NAMALWA (cell line): ENCODE results near the gene PRKCE.

Experiments used
- DNase-seq: peaks from one replicate; pipeline ENCODE4 v3.0.0-alpha.2; 2015; ENCODE audit warnings: low spot score

The PRKCE gene

DNA sequence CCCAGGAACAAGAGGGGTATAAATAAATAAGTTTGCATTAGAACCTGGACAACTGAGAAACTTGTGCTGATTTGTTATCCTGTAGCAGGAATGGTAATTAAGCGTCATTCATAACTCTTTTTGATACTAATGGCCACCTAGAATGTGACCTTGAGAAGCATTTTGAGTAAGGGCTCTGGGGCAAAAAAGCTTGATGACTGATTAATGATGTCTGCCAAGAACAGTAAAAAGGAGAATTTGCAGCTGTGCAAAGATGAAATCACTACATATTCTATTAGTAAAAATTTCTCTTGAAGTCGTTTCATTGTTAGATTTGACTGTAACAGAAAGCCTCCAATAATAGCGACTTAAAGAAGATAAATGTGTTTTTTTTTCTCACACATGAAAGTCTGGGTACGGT is 157.7 kb downstream of the PRKCE start:
- no peak for DNase-seq

- no peak for DNase-seq
Measured at GRCh38 chr2:45812011-45812500, 160.6 kb downstream of the PRKCE start.

- no peak for DNase-seq
Measured at GRCh38 chr2:45813003-45813941, 161.8 kb downstream of the PRKCE start.

- no peak for DNase-seq
Measured at GRCh38 chr2:45814488-45814887, 163.0 kb downstream of the PRKCE start.

- no peak for DNase-seq
Measured at GRCh38 chr2:45814951-45815621, 163.6 kb downstream of the PRKCE start.

DNA sequence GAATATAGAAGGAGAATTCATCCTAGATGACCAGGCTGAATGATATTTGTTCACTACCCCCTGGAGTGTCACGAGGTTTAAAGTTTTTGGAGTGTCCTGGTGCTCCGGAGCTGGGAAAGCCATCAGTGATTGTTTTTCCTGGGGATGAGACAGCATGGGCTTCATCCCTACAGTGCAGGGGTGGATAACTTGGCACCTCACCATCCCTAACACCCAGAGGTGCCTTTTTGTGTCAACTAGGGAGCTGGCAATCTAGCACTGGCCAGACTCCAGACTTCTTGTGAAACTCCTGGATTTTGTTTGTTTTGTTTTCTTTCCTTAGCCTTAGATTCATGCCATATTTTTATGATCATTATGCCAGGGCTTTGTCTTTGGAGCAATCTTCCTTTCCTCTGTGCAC is 164.8 kb downstream of the PRKCE start:
- no peak for DNase-seq

- DNase-seq = no peak
Measured at GRCh38 chr2:45818591-45818990, 167.1 kb downstream of the PRKCE start.

GRCh38 chr2:45820048-45820447 is 168.6 kb downstream of the PRKCE start:
- no peak for DNase-seq

GRCh38 chr2:45821558-45822271 is 170.2 kb downstream of the PRKCE start:
- DNase-seq = no peak

GRCh38 chr2:45822272-45822630 is 170.8 kb downstream of the PRKCE start:
- DNase-seq = no peak

DNA sequence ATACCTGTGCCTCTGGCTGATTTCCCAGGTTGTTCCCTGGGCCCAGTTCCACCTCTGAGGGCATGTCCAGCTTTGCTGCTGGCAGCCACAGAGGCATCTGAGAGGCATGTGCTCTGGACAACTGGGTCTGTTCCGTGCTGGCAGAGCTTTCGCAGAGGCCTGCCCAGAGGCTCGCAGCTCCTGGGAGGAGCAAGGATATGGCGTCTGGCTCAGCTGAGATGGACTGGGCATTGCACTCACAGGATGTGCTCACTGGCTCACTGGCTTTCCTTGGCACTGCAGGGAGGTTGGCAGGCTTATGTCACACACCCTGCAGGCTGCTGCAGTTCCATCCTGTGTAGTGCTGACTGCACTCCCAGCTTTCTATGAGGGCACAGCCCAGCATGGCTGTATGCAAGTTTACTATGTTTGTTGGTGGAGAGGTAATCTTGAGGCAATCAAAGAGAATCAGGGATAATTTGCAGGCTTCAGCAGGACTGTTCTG is 172.3 kb downstream of the PRKCE start:
- no peak for DNase-seq

DNA sequence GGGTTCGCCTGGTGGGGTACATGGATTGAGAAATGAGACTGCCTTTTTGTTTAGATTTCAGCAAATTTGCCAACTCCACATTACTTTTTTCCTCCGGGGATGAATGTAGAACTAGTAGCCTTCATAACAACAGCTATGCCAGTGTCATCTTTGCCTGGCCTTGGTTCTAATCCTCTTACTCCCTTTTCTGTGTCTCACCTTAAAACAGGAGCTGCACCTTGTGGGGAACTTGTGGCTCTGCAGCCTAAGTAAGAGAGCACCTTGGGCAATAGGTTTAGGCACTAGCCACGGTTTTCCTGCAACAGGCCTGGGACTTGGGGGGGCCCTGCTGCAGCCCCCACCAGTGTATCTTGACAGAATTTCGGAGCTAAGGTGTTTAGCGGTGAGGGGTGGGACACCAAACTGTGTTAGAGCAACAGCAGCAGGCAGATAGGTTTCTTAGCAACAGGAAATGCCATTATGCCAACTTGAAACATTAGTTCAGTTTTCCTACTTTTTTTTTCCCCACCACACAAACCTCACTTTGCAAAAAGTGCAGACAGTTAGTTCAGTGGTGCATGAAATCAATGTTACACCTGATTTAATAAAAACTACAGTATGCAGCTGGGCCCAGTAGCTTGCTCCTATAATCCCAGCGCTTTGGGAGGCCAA is 173.7 kb downstream of the PRKCE start:
- DNase-seq = peak; percentile 14

GRCh38 chr2:45826460-45826859 is 175.0 kb downstream of the PRKCE start:
- no peak for DNase-seq

- DNase-seq = no peak
Measured at GRCh38 chr2:45826884-45827635, 175.6 kb downstream of the PRKCE start.

- DNase-seq = no peak
Measured at GRCh38 chr2:45830322-45830721, 178.8 kb downstream of the PRKCE start.

DNA sequence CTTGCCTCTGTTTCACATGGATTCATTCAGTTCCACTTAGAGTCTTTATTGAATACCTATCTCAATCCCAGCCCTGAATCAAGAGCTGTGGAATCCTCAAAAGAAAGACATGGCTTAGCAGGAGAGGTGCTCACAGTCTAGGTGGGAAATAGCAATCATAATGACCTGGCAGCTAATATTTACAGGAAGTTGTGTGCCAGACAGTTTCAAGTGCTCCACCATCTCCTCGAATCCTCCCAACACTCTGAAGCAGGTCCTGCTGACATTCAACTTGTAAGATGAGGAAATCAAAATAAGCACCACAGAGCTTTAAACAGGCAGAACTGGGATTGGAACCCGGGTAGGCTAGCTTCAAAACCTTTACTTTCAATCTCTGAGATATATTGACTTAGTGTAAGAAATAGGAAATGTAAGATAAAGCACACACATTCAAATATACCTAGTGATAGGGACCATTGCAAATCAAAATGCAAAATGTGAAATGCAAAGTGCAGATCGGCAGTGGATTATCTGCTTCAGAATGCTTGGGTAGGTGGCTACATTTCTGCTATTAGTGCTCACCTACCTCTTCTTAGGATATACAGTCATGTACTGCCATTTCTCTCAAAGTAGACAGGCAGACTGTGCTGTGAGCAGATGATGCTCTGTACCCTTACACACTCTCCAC is 182.0 kb downstream of the PRKCE start:
- DNase-seq = no peak

DNA sequence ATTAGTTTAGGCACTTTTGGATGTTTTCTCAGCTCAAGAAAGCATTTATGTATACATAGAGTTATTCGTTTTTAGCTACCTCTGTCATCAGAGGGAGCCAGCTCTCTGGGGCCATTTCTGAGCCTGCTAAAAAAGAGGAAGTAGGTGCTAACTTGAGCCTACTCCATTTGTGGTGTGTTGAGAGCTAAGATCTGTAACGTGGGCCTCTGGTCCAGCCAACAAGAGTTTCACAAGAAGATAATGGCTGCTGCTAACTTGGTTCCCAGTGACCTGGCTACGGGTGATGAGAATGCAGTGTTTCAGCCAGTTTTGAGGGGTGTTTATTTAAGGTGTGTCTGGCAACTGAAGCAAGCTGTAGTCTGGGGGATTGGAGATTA is 182.5 kb downstream of the PRKCE start:
- peak; percentile 88 for DNase-seq

- peak; percentile 35 for DNase-seq
Measured at GRCh38 chr2:45834372-45834771, 182.9 kb downstream of the PRKCE start.

DNA sequence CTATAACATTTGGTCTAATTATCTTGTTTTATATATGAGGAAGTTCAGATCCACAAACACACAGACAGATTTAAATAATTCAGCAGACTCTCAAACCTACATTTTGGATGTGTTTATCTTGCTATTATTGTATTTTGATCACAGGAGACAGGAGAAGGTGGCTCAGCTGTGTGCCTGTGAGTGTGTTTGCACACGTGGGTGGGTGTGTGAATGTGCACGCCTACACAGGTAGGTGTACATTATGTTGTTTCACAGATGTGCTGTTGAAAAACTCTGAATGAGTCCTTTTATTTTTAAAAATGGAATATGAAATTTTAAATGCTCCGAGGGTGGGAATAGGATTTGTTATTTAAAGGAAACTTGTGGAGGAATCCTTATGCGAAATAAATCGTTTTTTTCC is 183.4 kb downstream of the PRKCE start:
- no peak for DNase-seq

GRCh38 chr2:45836316-45836715 is 184.8 kb downstream of the PRKCE start:
- DNase-seq = peak; percentile 78

- DNase-seq = peak; percentile 82
Measured at GRCh38 chr2:45836740-45837139, 185.3 kb downstream of the PRKCE start.
